ENCODE measurements around the gene CHD9NB.

GRCh38 chr16:53069772-53070171, 17.1 kb upstream of the CHD9NB start:
- TF ChIP-seq CTCF (IDR thresholded peaks at IDR 0.05) (no peak), POLR2A (IDR thresholded peaks at IDR 0.05) (no peak)
